Fibroblast of lung (primary cell): ENCODE results near the gene IL1F10. TPM values are rescaled to one million over a fixed set of nuclear protein-coding genes. Genes with fewer than 3 reads are reported as not detected.
"Not testable (repeated sequence)": the region's sequence is repeated elsewhere in the genome, so short reads cannot be mapped to it uniquely, and the experiment has no call there.

Experiments used
- DNase-seq, 2 donors: peaks; one replicate each; pipeline versions ENCODE4 v3.0.0 to v3.0.0-alpha.2; 2010; ENCODE audit warnings: low read depth in 2 of 2
- H2AFZ ChIP-seq: 2 replicates; pipeline ENCODE4 v1.5.1; 2012; ENCODE audit warnings: low read length, control low read depth, inconsistent platforms
- H3K27ac ChIP-seq: 2 replicates; pipeline ENCODE4 v1.5.1; 2011; ENCODE audit warnings: low read length, control low read depth; ENCODE audit not compliant: insufficient read depth
- H3K27me3 ChIP-seq: 2 replicates; pipeline ENCODE4 v1.5.1; 2011; ENCODE audit warnings: mild to moderate bottlenecking, low read length; ENCODE audit not compliant: control insufficient read depth, insufficient read depth
- H3K36me3 ChIP-seq: 2 replicates; pipeline ENCODE4 v1.5.1; 2011; ENCODE audit warnings: low read length; ENCODE audit not compliant: control insufficient read depth, insufficient read depth
- H3K4me1 ChIP-seq: 2 replicates; pipeline ENCODE4 v1.5.1; 2011; ENCODE audit warnings: low read length; ENCODE audit not compliant: control insufficient read depth, insufficient read depth; ENCODE audit errors: extremely low read depth
- H3K4me2 ChIP-seq: 2 replicates; pipeline ENCODE4 v1.5.1; 2011; ENCODE audit warnings: low read length, control low read depth; ENCODE audit not compliant: insufficient read depth; ENCODE audit errors: extremely low read depth
- H3K4me3 ChIP-seq, 4 experiments: fragments of 200-600 bp in 1 of 4; sonication (generic) in 1 of 4; replicated peaks in 1 of 4; 2 replicates each; pipeline ENCODE4 v1.5.1; 2011 to 2016; ENCODE audit warnings: low read length in 4 of 4, low read depth in 3 of 4, mild to moderate bottlenecking in 3 of 4, control low read depth in 2 of 4, inconsistent platforms in 1 of 4, mixed read lengths in 1 of 4; ENCODE audit not compliant: insufficient read depth in 1 of 4; ENCODE audit errors: control extremely low read depth in 1 of 4
- H3K79me2 ChIP-seq: 2 replicates; pipeline ENCODE4 v1.5.1; 2012; ENCODE audit warnings: mild to moderate bottlenecking, low read length, inconsistent platforms; ENCODE audit not compliant: control insufficient read depth, insufficient read depth
- H3K9ac ChIP-seq: 2 replicates; pipeline ENCODE4 v1.5.1; 2011; ENCODE audit warnings: mild to moderate bottlenecking, low read length, control low read depth; ENCODE audit not compliant: insufficient read depth
- H3K9me3 ChIP-seq: 2 replicates; pipeline ENCODE4 v1.5.1; 2012; ENCODE audit warnings: low read depth, low read length; ENCODE audit not compliant: control insufficient read depth, insufficient read depth
- H4K20me1 ChIP-seq: 2 replicates; pipeline ENCODE4 v1.5.1; 2011; ENCODE audit warnings: low read length; ENCODE audit not compliant: control insufficient read depth, insufficient read depth; ENCODE audit errors: extremely low read depth
- EZH2 ChIP-seq: IDR thresholded peaks from 2 replicates; pipeline ENCODE4 v1.5.1; 2012; ENCODE audit warnings: low read length, control low read depth, mild to moderate bottlenecking; ENCODE audit errors: missing control alignments
- polyA plus RNA-seq, 2 donors: library from polyadenylated mRNA; depleted of rRNA in 1 of 2; stranded (reverse) in 1 of 2; unstranded in 1 of 2; fragments of >200 nt; gene quantifications; 2 replicates each; pipeline ENCODE4 v1.2.1, GENCODE V29; 2011 to 2012; ENCODE audit warnings: missing spikeins in 1 of 2
- total RNA-seq: library from RNA; depleted of rRNA; stranded (reverse); fragments of >200 nt; gene quantifications from 2 replicates; pipeline ENCODE4 v1.2.1, GENCODE V29; 2014
- TF ChIP-seq, protein P1 (sequence below), 2 donors: IDR thresholded peaks in 1 of 2; conservative IDR thresholded peaks in 1 of 2; 1 replicate in 1 of 2; 2 replicates in 1 of 2; pipeline ENCODE4 v1.5.1; 2011 to 2012; ENCODE audit warnings: low read length in 2 of 2, control low read depth in 1 of 2, inconsistent platforms in 1 of 2, low read depth in 1 of 2, mild to moderate bottlenecking in 1 of 2

Gene IL1F10
- total and polyA plus RNA-seq, 2 donors (not counting 1 experiment from before 2014, with no cell fraction given) = not detected

DNA sequence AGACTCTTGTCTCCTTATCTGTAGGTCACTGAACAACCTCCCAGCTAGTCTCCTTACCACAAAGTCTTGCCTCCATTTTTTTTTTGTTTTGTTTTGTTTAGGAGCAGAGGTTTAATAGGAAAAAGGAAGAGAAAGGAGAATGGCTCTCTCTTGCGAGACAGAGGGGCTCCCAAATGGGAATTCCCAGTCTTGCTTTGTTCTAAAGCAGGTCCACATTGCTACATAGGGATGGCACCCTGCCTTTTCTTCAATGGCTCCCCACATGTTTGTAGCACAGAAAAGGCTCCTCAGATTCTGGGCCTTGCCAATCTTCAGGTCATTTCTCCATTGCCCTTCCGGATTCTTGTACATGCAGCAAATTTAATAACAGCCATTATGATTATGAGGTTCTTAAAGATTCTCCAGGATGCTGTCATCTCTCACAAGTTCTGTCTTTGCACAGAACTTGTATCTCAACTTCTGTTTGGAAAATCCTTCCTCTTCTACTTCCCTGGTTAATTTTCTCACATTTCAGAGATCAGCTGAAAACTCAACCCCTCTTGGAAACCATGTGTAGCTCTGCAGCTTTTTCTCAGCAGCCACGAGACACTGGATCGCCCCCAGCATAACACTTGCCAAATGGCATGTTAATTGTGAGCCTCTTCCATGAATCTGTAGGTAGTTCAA lies 23.6 kb downstream of the IL1F10 start:
- Histone ChIP-seq H3K27me3 (no peaks in the 10 kb centered on the region), H3K27ac (no peak overlapping the region), H3K4me1 (no peaks in the 10 kb centered on the region), H3K36me3 (no peaks in the 10 kb centered on the region), H3K9me3 (no peaks in the 10 kb centered on the region), H3K79me2 (no peaks in the 10 kb centered on the region), H3K9ac (no peak overlapping the region), H4K20me1 (no peaks in the 10 kb centered on the region), H2AFZ (no peak overlapping the region), H3K4me2 (no peak overlapping the region), H3K4me3 (no peak overlapping the region)
- DNase-seq = no peak
- TF ChIP-seq, protein P1, sequence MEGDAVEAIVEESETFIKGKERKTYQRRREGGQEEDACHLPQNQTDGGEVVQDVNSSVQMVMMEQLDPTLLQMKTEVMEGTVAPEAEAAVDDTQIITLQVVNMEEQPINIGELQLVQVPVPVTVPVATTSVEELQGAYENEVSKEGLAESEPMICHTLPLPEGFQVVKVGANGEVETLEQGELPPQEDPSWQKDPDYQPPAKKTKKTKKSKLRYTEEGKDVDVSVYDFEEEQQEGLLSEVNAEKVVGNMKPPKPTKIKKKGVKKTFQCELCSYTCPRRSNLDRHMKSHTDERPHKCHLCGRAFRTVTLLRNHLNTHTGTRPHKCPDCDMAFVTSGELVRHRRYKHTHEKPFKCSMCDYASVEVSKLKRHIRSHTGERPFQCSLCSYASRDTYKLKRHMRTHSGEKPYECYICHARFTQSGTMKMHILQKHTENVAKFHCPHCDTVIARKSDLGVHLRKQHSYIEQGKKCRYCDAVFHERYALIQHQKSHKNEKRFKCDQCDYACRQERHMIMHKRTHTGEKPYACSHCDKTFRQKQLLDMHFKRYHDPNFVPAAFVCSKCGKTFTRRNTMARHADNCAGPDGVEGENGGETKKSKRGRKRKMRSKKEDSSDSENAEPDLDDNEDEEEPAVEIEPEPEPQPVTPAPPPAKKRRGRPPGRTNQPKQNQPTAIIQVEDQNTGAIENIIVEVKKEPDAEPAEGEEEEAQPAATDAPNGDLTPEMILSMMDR (conservative IDR thresholded peaks at IDR 0.05 in 1 of 2, IDR thresholded peaks at IDR 0.05 in 1 of 2; ENCODE audit: low read depth in 1 of 2, low read length in 2 of 2) = no peak
- TF ChIP-seq EZH2 = no peak

DNA sequence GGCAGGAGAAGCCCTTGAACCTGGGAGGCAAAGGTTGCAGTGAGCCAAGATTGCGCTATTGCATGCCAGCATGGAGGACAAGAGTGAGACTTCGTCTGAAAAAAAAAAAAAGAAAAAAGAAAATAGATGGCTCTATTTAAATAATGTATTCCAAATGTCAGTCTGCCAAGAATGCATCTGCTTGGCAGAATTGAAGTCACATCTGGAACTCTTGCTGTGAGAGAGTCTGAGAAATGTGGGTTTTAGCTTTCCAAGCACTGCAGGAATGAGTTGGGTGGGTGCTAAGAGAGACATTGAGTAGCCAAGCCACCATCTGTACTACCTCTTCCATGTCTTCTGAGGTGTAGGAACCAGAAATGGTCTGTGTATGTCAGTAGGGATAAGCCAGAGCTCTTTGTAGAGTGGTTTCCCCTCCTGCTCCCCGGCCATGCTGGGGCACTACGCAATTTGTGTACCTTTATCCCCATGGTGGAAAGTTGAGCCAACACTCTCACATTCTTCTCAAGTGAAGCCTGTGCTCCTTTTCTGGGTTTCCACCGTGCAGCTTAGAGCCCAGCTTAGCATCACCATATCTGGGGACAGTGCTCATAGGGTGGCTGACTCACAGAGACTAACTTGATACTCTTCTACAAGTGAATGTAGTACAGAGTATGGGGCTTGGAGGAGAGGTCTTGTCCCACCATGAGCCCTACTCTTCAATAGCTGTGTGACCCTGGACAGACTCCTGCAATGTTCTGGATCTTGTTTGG lies 25.3 kb downstream of the IL1F10 start:
- no peaks in the 10 kb centered on the region for H3K36me3 ChIP-seq
- no peak for DNase-seq
- no peak overlapping the region for H3K9ac ChIP-seq
- no peaks in the 10 kb centered on the region for H3K4me1 ChIP-seq
- no peak overlapping the region for H3K27ac ChIP-seq
- TF ChIP-seq EZH2 = no peak
- TF ChIP-seq, protein P1 (conservative IDR thresholded peaks at IDR 0.05 in 1 of 2, IDR thresholded peaks at IDR 0.05 in 1 of 2; ENCODE audit: low read depth in 1 of 2, low read length in 2 of 2) = no peak
- no peaks in the 10 kb centered on the region for H3K79me2 ChIP-seq
- no peaks in the 10 kb centered on the region for H3K27me3 ChIP-seq
- no peak overlapping the region for H3K4me2 ChIP-seq
- no peak overlapping the region for H3K4me3 ChIP-seq
- no peaks in the 10 kb centered on the region for H4K20me1 ChIP-seq
- H2AFZ ChIP-seq = no peak overlapping the region
- H3K9me3 ChIP-seq = no peaks in the 10 kb centered on the region

DNA sequence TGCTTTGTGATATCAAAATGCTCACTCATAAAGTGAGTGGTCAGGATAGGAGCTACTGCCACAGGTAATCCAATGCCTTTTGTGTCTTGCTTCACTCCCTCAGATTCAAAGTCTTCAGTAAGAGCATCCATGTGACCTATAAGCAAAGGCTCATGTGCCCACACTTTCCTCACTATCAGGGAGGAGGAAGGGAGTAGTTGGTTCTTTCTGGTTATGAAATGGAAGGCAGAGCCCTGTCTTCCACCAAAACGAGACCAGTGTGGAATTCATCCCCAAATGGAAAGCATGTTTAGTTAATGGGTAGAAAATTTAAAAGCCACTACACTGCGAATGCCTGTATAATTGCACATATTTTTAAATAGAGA lies 25.8 kb downstream of the IL1F10 start:
- no peaks in the 10 kb centered on the region for H3K4me1 ChIP-seq
- H3K4me2 ChIP-seq = no peak overlapping the region
- no peaks in the 10 kb centered on the region for H4K20me1 ChIP-seq
- DNase-seq = no peak
- no peak overlapping the region for H3K27ac ChIP-seq
- H2AFZ ChIP-seq = no peak overlapping the region
- TF ChIP-seq, protein P1 (conservative IDR thresholded peaks at IDR 0.05 in 1 of 2, IDR thresholded peaks at IDR 0.05 in 1 of 2; ENCODE audit: low read depth in 1 of 2, low read length in 2 of 2) = no peak
- TF ChIP-seq EZH2 = no peak
- H3K9me3 ChIP-seq = no peaks in the 10 kb centered on the region
- no peaks in the 10 kb centered on the region for H3K36me3 ChIP-seq
- no peak overlapping the region for H3K9ac ChIP-seq
- no peaks in the 10 kb centered on the region for H3K27me3 ChIP-seq
- no peaks in the 10 kb centered on the region for H3K79me2 ChIP-seq
- no peak overlapping the region for H3K4me3 ChIP-seq

DNA sequence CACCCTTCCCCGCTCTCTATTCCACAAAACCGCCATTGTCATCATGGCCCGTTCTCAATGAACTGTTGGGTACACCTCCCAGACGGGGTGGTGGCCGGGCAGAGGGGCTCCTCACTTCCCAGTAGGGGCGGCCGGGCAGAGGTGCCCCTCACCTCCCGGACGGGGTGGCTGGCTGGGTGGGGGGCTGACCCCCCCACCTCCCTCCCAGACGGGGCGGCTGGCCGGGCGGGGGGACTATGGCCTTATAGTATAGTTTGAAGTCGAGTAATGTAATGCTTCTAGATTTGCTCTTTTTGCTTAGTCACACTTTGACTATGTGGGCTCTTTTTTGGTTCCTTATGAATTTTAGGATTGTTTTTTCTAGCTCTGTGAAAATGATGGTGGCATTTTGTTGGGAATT lies 28.5 kb downstream of the IL1F10 start:
- not testable (repeated sequence) for H4K20me1 ChIP-seq, DNase-seq, H3K4me2 ChIP-seq, H3K79me2 ChIP-seq, H3K4me3 ChIP-seq, H3K4me1 ChIP-seq, H3K27me3 ChIP-seq, H3K9me3 ChIP-seq, H2AFZ ChIP-seq, H3K9ac ChIP-seq, H3K36me3 ChIP-seq, H3K27ac ChIP-seq
